Right renal cortex interstitium (tissue), 3 donors: Measurements from ENCODE around the gene LAMTOR4. TPM values are rescaled to one million over a fixed set of nuclear protein-coding genes. Genes with fewer than 3 reads are reported as not detected.

ENCODE experiments used
- DNase-seq, 3 donors: peaks; one replicate each; pipeline ENCODE4 v3.0.0-alpha.2; 2013; ENCODE audit warnings: low read depth in 3 of 3, low spot score in 2 of 3
- polyA plus RNA-seq, 3 donors: library from polyadenylated mRNA; unstranded; fragments of 120-200 nt; gene quantifications; one replicate each; pipeline ENCODE4 v1.2.1, GENCODE V29; 2013; ENCODE audit not compliant: insufficient read length in 3 of 3

LAMTOR4 gene
- polyA plus RNA-seq, result 100 to 1,000 TPM in 1 of 3 donors, 10 to 100 TPM in 2; 99.1 to 103 (median 99.7) TPM

- peak; percentile 94 to 97 (median 94) for DNase-seq
These were observed at the start of gene LAMTOR4 for GRCh38 chr7:100148559-100149328. Gene LAMTOR4 (plus strand): TSS chr7:100148918. CDS start chr7:100148973, 55 bp downstream.

- DNase-seq, result no peak
These were observed 49.3 kb upstream of the LAMTOR4 start for GRCh38 chr7:100099452-100099851.

- peak; percentile 84 to 95 (median 93) for DNase-seq
These were observed 48.2 kb upstream of the LAMTOR4 start for GRCh38 chr7:100100420-100101015.

- DNase-seq, result peak; percentile 86 to 95 (median 93)
These were observed 47.5 kb upstream of the LAMTOR4 start, which contains the start of the genes AP4M1 and MCM7 for GRCh38 chr7:100101016-100101862. Gene AP4M1 (plus strand): TSS chr7:100101643. CDS start chr7:100101715, 72 bp downstream. Gene MCM7 (minus strand): TSS chr7:100101397. CDS start chr7:100101294, 103 bp downstream.

- no peak for DNase-seq
These were observed 45.5 kb upstream of the LAMTOR4 start for GRCh38 chr7:100102950-100103840.

- DNase-seq, result no peak
These were observed 43.2 kb upstream of the LAMTOR4 start for GRCh38 chr7:100105534-100105933.

GRCh38 chr7:100106633-100107032 lies 42.1 kb upstream of the LAMTOR4 start:
- no peak for DNase-seq

GRCh38 chr7:100107125-100107737 lies 41.5 kb upstream of the LAMTOR4 start:
- DNase-seq, result no peak

- no peak for DNase-seq
These were observed 40.8 kb upstream of the LAMTOR4 start for GRCh38 chr7:100107890-100108289.

- no peak for DNase-seq
These were observed 39.1 kb upstream of the LAMTOR4 start for GRCh38 chr7:100109521-100110163.

GRCh38 chr7:100111156-100111555 lies 37.6 kb upstream of the LAMTOR4 start:
- DNase-seq, result no peak

- DNase-seq, result no peak
These were observed 36.8 kb upstream of the LAMTOR4 start for GRCh38 chr7:100111914-100112313.

GRCh38 chr7:100115026-100115425 lies 33.7 kb upstream of the LAMTOR4 start:
- DNase-seq, result no peak

GRCh38 chr7:100118388-100119071 lies 30.2 kb upstream of the LAMTOR4 start:
- DNase-seq, result no peak

- peak; percentile 93 to 96 (median 93) for DNase-seq
These were observed 29.4 kb upstream of the LAMTOR4 start, which contains the start of the genes CNPY4 and TAF6 for GRCh38 chr7:100119072-100119969. Gene CNPY4 (plus strand): TSS chr7:100119634. CDS start chr7:100119745, 111 bp downstream. Gene TAF6 (minus strand): TSS chr7:100119358. CDS start chr7:100114209, 5,149 bp downstream.

GRCh38 chr7:100119970-100120732 lies 28.6 kb upstream of the LAMTOR4 start:
- DNase-seq, result no peak

GRCh38 chr7:100120733-100121036 lies 28.0 kb upstream of the LAMTOR4 start:
- no peak for DNase-seq
